Regular cardiac myocyte (primary cell): ENCODE measurements around the gene DDX10. TPM values are rescaled to one million over a fixed set of nuclear protein-coding genes. Genes with fewer than 3 reads are reported as not detected.

Experiments
- total RNA-seq: library from RNA; depleted of rRNA; stranded (reverse); fragments of >200 nt; gene quantifications from 2 replicates; pipeline ENCODE4 v1.2.3, GENCODE V29; 2014

Gene DDX10
- total RNA-seq = 32.7 and 74.8 TPM in 2 replicates

DNA sequence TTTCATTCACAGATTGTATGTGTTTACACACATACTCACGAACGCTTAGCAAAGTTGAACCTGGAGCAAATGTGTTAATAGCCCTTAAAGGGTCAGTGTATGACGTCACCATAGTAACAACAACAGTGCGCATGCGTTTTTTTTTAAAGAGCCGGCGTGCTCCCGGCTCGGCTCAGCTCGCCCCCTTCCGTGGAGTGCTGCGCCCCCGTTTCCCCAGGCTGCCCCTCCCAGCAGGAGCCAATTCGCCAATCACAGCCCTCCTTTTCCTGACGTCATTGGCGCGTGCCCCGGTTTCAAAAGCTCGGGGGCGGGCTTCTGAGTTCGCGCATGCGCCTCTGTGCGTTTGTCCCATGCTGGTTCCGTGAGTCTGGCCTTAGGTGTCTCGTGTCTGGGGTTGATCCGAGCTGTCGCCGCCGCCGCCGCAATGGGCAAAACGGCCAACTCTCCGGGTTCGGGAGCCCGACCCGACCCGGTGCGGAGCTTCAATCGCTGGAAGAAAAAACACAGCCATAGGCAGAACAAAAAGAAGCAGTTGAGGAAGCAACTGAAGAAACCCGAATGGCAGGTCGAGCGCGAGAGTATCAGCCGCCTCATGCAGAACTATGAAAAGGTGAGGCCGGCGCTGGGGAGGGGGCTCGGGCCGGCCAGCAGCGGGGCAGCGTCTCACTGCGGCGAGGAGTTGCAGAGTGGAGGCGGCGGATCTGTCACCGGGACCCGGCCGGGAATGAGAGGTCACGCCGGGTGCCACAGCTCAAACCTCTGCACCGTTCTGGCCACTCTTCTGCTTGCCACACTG, at the start of gene DDX10:
Gene DDX10 (plus strand): TSS at position 340 of the 796 bp plus-strand sequence. CDS start 85 bp downstream, at position 425.

Other genes starting within 250 kb of the DDX10 start
- 0.85 and 1.2 TPM in 2 replicates for gene C11orf65, start 197.5 kb upstream of the DDX10 start, total RNA-seq
- 24.2 and 27.2 TPM in 2 replicates for gene POGLUT3, start 166.7 kb upstream of the DDX10 start, total RNA-seq
- under 0.01 and 0.19 TPM in 2 replicates for gene EXPH5, start 71.3 kb upstream of the DDX10 start, total RNA-seq